Fibroblast of mammary gland (primary cell): ENCODE measurements around the gene ALAS1.

ENCODE experiments used
- DNase-seq: peaks from one replicate; pipeline ENCODE4 v3.0.0-alpha.2; 2010; ENCODE audit warnings: low read depth
- H3K4me3 ChIP-seq: 2 replicates; pipeline ENCODE4 v1.5.1; 2011; ENCODE audit warnings: low read depth, mild to moderate bottlenecking, low read length, moderate library complexity; ENCODE audit not compliant: control insufficient read depth
- TF ChIP-seq, protein P1 (sequence below): conservative IDR thresholded peaks from 2 replicates; pipeline ENCODE4 v1.5.1; 2011; ENCODE audit warnings: low read depth, low read length, inconsistent platforms; ENCODE audit not compliant: control insufficient read depth, insufficient read depth

ALAS1 gene

DNA sequence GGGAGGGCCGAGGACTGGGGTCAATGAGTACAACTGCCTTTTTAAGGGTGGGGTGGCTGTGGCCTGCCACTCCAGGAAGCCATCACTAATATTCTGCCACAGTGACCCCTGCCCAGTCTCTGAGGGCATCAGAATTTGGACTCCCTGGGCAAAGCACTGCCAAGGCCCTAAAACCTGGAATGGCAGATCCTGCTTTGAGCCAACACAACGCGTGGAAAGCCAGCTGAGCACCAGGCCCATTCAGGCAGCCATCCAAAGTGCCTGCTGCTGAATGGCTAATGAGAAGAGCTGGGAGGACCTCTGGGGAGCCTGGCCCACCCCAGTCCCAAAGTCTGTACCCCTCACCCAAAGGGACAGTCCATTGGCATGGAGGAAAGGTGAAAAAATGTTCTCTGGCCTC lies 36.0 kb downstream of the ALAS1 start:
- DNase-seq, result no peak
- TF ChIP-seq, protein P1, sequence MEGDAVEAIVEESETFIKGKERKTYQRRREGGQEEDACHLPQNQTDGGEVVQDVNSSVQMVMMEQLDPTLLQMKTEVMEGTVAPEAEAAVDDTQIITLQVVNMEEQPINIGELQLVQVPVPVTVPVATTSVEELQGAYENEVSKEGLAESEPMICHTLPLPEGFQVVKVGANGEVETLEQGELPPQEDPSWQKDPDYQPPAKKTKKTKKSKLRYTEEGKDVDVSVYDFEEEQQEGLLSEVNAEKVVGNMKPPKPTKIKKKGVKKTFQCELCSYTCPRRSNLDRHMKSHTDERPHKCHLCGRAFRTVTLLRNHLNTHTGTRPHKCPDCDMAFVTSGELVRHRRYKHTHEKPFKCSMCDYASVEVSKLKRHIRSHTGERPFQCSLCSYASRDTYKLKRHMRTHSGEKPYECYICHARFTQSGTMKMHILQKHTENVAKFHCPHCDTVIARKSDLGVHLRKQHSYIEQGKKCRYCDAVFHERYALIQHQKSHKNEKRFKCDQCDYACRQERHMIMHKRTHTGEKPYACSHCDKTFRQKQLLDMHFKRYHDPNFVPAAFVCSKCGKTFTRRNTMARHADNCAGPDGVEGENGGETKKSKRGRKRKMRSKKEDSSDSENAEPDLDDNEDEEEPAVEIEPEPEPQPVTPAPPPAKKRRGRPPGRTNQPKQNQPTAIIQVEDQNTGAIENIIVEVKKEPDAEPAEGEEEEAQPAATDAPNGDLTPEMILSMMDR, result no peak

DNA sequence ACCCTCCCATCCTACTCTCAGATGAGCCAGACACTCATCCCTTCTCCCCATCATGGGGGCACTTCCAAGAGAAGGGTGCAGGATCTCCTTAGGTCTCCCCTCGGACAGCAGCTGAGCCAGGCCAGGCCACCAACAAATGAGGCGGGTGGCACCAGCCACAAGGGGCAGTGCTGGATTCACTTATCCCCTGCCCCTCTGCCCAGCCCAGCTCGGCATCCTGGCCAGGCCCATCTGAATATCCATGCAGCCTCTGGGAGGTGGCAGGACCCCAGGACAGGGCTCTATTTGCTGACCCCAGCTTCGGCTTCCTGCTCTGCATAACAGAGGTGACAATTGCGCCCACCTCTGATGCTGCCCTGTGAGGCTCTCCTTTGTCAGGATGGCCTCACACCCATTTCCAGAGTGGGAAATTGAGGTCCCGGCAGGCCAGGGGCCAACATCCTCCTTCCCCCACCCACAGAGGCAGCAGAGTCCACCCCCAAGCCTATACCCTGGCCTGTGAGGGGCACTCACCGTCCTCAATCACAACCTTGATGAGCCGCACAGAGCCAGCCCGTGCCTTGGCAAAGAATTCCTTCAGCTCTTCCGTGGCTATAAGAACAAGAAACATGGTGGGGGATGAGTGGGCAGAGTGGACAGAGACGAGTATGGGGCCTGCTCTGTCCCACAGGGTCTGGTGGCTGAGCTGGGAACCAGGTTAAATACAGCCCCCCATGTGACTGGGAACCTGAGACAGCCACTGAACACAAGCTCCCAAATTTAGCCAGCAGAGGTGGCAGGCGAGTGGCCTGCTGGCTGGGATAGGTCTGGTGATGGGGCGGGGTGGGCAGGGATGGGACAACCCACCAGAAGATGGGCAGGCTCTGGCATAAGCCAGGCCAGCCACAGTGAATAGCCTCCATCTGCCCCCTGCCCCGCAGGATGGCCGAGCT lies 36.8 kb downstream of the ALAS1 start:
- no peak for DNase-seq
- TF ChIP-seq, protein P1, result no peak
- no peak overlapping the region for H3K4me3 ChIP-seq

More for the DNA sequence above, 36.0 kb downstream of the ALAS1 start:
- no peak overlapping the region for H3K4me3 ChIP-seq

DNA sequence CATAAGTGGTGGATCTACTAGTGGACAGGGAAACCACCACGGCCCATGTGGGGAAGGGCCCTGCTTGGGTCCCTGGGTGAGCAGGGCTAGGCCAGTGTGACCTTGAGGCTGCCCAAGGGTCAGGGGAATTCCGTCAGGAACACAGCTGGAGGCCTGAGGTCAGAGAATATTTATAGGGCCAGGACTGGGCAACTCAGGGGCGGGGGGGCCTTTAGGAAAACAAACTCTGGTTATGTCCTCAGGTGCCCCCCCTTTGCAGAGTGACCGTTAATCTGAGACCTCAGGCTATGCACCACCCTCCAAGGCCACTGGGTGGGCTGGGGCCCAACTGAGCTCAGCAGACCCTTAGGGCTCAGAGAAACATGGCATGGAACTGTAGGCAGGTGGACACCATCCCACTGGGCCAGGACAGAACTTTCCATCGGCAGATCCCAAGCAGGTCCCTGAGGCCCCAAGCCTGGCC lies 38.5 kb downstream of the ALAS1 start:
- H3K4me3 ChIP-seq, result no peak overlapping the region
- no peak for DNase-seq

DNA sequence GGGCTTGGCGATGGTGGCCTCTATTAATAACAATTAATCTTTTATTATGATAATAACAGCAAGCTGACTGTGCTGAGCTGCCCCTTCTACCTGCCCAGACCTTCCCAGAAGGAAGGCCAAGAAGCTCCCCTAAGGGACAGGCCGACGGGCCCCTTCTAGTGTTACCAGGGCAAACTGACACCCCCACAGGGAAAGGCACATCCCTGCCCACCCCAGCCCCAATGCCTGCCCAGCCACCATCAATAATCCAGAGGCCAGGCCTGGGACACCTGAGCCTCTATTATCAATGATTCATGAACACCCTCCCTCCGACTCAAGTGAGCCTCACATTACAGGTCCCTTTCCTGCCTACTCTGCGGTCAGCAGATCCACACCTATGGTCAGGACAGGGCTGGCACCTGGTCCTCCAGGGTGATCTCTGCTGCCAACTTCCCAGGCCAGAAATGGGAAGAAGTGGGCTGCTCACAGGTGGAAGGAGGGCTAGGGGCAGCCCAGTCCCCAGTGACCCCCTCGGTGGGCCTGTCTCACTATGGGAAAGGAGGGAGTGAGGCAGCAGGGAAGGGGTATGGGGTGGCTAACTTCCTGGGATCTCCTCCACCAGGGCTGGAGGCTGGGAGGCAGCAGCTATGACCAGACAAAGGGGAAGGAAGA lies 39.2 kb downstream of the ALAS1 start:
- no peak for DNase-seq
- TF ChIP-seq, protein P1, result no peak
- peak overlapping the region; percentile 36 for H3K4me3 ChIP-seq

More for the DNA sequence above, 38.5 kb downstream of the ALAS1 start:
- TF ChIP-seq, protein P1, result no peak

DNA sequence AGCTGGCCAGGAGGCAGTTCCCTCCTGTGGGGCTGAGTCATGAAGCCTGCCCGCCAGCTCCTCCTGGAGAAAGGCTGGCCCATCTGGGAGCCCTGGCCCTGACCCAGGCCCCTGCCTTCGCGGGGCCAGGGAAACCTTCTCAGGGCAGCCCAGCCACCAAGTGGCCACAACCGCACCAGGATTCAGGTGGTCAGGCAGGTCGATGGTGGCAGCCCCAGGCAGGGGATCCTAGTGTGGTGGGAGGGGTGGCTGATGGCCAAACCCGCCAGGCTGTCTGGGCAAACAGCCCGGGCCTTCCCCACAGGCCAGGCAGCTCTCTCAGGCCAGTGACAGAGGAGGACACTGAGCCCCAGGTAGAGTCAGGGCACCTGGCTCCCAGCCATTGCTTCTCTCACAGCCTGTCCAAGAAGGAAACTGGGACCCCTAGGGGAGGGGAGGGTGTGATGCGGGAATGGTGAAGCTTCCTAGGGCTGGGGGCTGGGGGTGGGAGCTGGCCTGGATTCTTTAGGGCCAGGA lies 39.8 kb downstream of the ALAS1 start:
- H3K4me3 ChIP-seq, result peak overlapping the region; percentile 90
- DNase-seq, result peak; percentile 91
- TF ChIP-seq, protein P1, result no peak

DNA sequence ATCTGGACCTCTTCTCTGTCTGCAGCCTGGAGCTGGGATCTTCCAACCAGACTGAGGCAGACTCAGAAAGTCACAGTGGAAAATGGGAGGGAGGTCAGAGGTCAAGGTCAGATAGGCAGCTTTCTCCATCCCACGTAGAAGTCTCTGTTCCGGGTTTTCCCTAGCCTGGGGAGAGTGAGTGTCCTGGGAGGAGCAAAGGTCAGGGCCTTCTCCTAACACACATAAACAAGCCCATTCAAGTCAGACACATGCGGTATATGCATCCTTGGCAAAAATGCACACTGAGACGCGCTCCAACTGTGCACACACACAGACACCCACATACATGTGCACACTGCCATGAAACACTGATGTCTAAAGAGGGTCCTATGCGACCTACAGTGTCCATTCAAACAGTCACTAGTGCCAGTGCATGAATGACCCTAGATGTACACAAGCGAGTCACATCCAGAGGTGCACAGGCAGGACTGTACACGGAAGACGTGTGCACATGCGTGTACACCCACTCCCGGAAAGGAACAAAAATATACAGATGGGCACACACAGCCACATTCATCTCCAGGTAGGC lies 40.3 kb downstream of the ALAS1 start:
- peak overlapping the region; percentile 90 for H3K4me3 ChIP-seq

More for the DNA sequence above, 40.3 kb downstream of the ALAS1 start:
- no peak for DNase-seq
- TF ChIP-seq, protein P1, result no peak
